Left lung (tissue), 10 donors: Measurements from ENCODE around the gene PIP5KL1. TPM values are rescaled to one million over a fixed set of nuclear protein-coding genes. Genes with fewer than 3 reads are reported as not detected.

Source experiments
- ATAC-seq: fragments of 200-7000 bp; cut with Tn5 transposase; one replicate; pipeline ENCODE4 v1.9.1; 2020; ENCODE audit warnings: moderate library complexity
- DNase-seq, 4 donors: peaks; one replicate each; pipeline ENCODE4 v3.0.0-alpha.2; 2013 to 2020
- H3K27ac ChIP-seq, 2 donors: fragments of 200-600 bp; sonication (generic) in 1 of 2; one replicate each; pipeline versions ENCODE4 v1.5.0 to v1.8.0; 2020 to 2021
- H3K27me3 ChIP-seq, 2 donors: fragments of 200-600 bp; sonication (generic) in 1 of 2; one replicate each; pipeline versions ENCODE4 v1.5.0 to v1.8.0; 2020 to 2021
- H3K36me3 ChIP-seq, 2 donors: fragments of 200-600 bp; sonication (generic) in 1 of 2; one replicate each; pipeline versions ENCODE4 v1.5.0 to v1.8.0; 2020 to 2021
- H3K4me1 ChIP-seq, 2 donors: fragments of 200-600 bp; one replicate each; pipeline ENCODE4 v1.8.0; 2021
- H3K4me3 ChIP-seq, 2 donors: fragments of 200-600 bp; sonication (generic) in 1 of 2; one replicate each; pipeline versions ENCODE4 v1.5.0 to v1.8.0; 2020 to 2021; ENCODE audit warnings: mild to moderate bottlenecking in 1 of 2
- H3K9me3 ChIP-seq, 2 donors: fragments of 200-600 bp; sonication (generic) in 1 of 2; one replicate each; pipeline versions ENCODE4 v1.5.0 to v1.8.0; 2020 to 2021
- intact Hi-C, 2 donors: fragments of 100-400 bp; cut with DNase I; formaldehyde crosslinking; loops; one replicate each; pipeline versions ENCODE4 v1.11.2 to v1.14.2; 2022
- polyA plus RNA-seq, 6 donors: library from polyadenylated mRNA; unstranded; fragments of 120-200 nt; gene quantifications; one replicate each; pipeline ENCODE4 v1.2.1, GENCODE V29; 2013; ENCODE audit not compliant: insufficient read length in 6 of 6
- total RNA-seq, 2 donors: library from RNA; stranded (reverse); fragmentation: NEBNext Ultra II Directional; extraction: Animal tissue kit (Norgen Biotek cat#: 25700); gene quantifications; one replicate each; pipeline ENCODE4 v1.2.1, GENCODE V29; 2021
- TF ChIP-seq, protein P1 (sequence below), 2 donors: fragments of 200-600 bp; sonication (generic) in 1 of 2; IDR thresholded peaks; one replicate each; pipeline versions ENCODE4 v1.5.0 to v1.8.0; 2021; ENCODE audit warnings: antibody characterized with exemption in 2 of 2
- donor health status: DM: no; HTN: yes; CAD: no.
- donor health status: DM: no; HTN: no; CAD: no.

Gene PIP5KL1
- total and polyA plus RNA-seq, 8 donors = 2.7 to 7.9 (median 5.0) TPM

GRCh38 chr9:127941961-127942215, 11.3 kb upstream of the PIP5KL1 start:
- intact Hi-C loops = loop anchor here (2.0 to 10.0 kb wide), 3 partner anchors 93 to 173 kb away; no protein-coding TSS in a partner anchor
- Histone ChIP-seq H3K27me3 (no peaks in the 10 kb centered on the region), H3K9me3 (no peaks in the 10 kb centered on the region), H3K27ac (no peak overlapping the region), H3K4me1 (peaks cover 4 to 33% of the 10 kb centered on the region in 2 donors), H3K4me3 (no peak overlapping the region), H3K36me3 (peaks cover 0 to 17% of the 10 kb centered on the region in 2 donors)
- ATAC-seq (no peak), DNase-seq (no peak)
- TF ChIP-seq, protein P1, sequence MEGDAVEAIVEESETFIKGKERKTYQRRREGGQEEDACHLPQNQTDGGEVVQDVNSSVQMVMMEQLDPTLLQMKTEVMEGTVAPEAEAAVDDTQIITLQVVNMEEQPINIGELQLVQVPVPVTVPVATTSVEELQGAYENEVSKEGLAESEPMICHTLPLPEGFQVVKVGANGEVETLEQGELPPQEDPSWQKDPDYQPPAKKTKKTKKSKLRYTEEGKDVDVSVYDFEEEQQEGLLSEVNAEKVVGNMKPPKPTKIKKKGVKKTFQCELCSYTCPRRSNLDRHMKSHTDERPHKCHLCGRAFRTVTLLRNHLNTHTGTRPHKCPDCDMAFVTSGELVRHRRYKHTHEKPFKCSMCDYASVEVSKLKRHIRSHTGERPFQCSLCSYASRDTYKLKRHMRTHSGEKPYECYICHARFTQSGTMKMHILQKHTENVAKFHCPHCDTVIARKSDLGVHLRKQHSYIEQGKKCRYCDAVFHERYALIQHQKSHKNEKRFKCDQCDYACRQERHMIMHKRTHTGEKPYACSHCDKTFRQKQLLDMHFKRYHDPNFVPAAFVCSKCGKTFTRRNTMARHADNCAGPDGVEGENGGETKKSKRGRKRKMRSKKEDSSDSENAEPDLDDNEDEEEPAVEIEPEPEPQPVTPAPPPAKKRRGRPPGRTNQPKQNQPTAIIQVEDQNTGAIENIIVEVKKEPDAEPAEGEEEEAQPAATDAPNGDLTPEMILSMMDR (IDR thresholded peaks at IDR 0.05) = no peak

GRCh38 chr9:127941062-127941960, 10.7 kb upstream of the PIP5KL1 start:
- Histone ChIP-seq H3K27ac (no peak overlapping the region), H3K27me3 (no peaks in the 10 kb centered on the region), H3K4me3 (no peak overlapping the region), H3K9me3 (no peaks in the 10 kb centered on the region), H3K36me3 (peaks cover 0 to 17% of the 10 kb centered on the region in 2 donors), H3K4me1 (peaks cover 9 to 39% of the 10 kb centered on the region in 2 donors)
- DNase-seq (peak in 2 of 4 donors; percentile 54 to 61), ATAC-seq (no peak)
- TF ChIP-seq, protein P1 (IDR thresholded peaks at IDR 0.05) = no peak
- intact Hi-C loops = loop anchor here in 1 of 2 donors (10.0 kb wide), 2 partner anchors 93 to 173 kb away; no protein-coding TSS in a partner anchor

DNA sequence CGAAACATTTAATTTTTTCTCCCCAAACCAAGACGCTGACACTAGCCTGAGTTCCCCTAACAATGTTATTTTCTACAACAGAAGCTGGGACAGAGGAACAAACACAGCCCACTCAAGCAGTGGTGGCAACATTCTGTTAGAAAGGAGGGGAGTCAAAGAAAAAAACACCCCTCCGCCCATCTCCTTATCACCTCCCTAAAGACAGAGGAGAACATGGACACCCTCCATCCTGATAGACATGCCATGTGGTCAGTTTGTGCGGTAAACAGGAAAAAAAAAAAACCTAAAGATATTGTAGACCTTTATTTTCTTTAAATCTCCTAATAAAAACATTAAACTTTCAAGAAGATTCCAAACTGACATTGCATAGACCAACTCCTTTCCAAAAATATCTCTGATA, 10.0 kb upstream of the PIP5KL1 start:
- intact Hi-C loops = loop anchor here in 1 of 2 donors (10.0 kb wide), 2 partner anchors 94 to 174 kb away; no protein-coding TSS in a partner anchor
- no peak for DNase-seq
- Histone ChIP-seq H3K27me3 (no peaks in the 10 kb centered on the region), H3K27ac (no peak overlapping the region), H3K4me1 (peaks cover 9 to 46% of the 10 kb centered on the region in 2 donors), H3K36me3 (peaks cover 0 to 17% of the 10 kb centered on the region in 2 donors), H3K4me3 (no peak overlapping the region), H3K9me3 (no peaks in the 10 kb centered on the region)
- TF ChIP-seq, protein P1 (IDR thresholded peaks at IDR 0.05) = no peak
- no peak for ATAC-seq

DNA sequence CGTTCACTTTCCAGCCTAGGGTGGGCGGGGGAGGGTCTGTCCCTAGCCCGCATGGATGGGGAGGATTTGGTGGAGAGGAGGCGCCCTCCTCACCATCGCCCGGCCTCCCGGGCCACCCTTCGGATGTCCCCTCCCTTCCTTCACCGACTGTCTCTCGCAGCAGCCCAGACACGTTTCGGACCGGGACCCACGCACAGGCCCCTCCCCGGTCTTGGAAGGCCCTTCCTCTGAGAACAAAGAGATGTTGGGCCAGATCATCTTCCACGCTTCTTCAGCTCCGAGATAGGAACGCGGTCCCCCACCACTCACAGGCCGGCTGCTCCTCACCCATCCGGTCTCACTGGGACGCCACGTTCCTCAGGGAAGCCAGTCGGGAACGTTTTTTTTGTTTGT, 7.7 kb upstream of the PIP5KL1 start:
- H3K27me3 ChIP-seq = no peaks in the 10 kb centered on the region
- TF ChIP-seq, protein P1 (IDR thresholded peaks at IDR 0.05) = no peak
- peaks cover 0 to 15% of the 10 kb centered on the region in 2 donors for H3K36me3 ChIP-seq
- peak overlapping the region in 1 of 2 donors; percentile 91 for H3K4me3 ChIP-seq
- intact Hi-C loops = no loop called here
- ATAC-seq (peak; percentile 1), DNase-seq (peak in 1 of 4 donors; percentile 76)
- H3K9me3 ChIP-seq = no peaks in the 10 kb centered on the region
- peak overlapping the region; percentile 31 to 64 for H3K27ac ChIP-seq
- peaks cover 9 to 50% of the 10 kb centered on the region in 2 donors for H3K4me1 ChIP-seq
